ENCODE data around the gene KRTAP1-1. TPM values are rescaled to one million over a fixed set of nuclear protein-coding genes. Genes with fewer than 3 reads are reported as not detected.
"Not testable (repeated sequence)": the region's sequence is repeated elsewhere in the genome, so short reads cannot be mapped to it uniquely, and the experiment has no call there.

KRTAP1-1 gene
- total RNA-seq, 1 donor from 2014 or later = not detected

DNA sequence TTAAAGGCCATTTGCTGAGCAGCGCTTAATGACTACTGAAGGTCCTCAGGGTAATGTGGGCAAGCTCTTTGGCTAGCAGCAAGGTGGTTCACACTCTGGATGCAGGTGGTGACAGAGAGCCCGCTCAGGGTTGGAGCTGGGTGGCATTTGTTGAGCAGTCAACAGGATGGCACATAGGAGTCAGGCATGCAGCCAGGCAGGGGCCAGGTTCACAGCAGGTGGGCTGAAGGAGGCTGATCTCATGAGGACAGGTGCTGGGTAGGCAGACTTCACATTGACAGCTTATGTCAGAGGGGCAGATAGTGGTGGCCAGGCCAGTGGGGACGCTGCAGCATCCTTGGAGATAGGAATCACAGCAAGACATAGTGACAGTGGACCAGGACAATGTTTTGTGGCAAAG is 36.9 kb downstream of the KRTAP1-1 start:
- Mint-ChIP-seq H3K36me3 (ENCODE audit: unreplicated experiment) (no peaks in the 10 kb centered on the region), H3K27ac (ENCODE audit: unreplicated experiment) (no peak overlapping the region), H3K4me3 (ENCODE audit: unreplicated experiment) (no peak overlapping the region), H3K9me3 (ENCODE audit: unreplicated experiment) (peaks cover 8% of the 10 kb centered on the region), H3K4me1 (ENCODE audit: low read depth, unreplicated experiment) (peaks cover 16% of the 10 kb centered on the region), H3K27me3 (ENCODE audit: unreplicated experiment) (peaks cover 8% of the 10 kb centered on the region)
- DNase-seq = no peak
- no peak for TF ChIP-seq CTCF (IDR thresholded peaks at IDR 0.05; ENCODE audit: partially characterized antibody, unreplicated experiment)

DNA sequence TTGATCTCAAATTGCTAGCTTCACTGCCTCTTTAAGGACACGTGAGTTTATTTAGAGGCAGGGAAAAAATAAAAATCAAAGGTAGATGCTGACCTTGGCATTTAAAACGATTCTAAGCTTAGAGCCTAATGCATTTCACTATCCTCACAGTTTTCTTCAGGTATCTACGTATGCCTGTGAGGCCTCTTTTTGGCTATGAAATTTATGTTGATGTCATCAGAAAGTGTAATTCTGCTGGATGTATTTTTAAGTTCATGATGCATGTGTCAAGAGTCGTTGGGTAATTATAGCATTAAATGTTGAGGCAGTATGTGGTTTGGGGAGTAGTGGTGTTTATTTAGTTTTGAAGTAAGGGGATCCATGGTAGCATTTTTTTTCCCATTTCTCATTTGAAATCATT is 37.3 kb downstream of the KRTAP1-1 start:
- Mint-ChIP-seq H3K9me3 (ENCODE audit: unreplicated experiment) (peaks cover 10% of the 10 kb centered on the region), H3K27me3 (ENCODE audit: unreplicated experiment) (peaks cover 9% of the 10 kb centered on the region), H3K27ac (ENCODE audit: unreplicated experiment) (no peak overlapping the region), H3K36me3 (ENCODE audit: unreplicated experiment) (no peaks in the 10 kb centered on the region), H3K4me1 (ENCODE audit: low read depth, unreplicated experiment) (peaks cover 18% of the 10 kb centered on the region), H3K4me3 (ENCODE audit: unreplicated experiment) (no peak overlapping the region)
- no peak for TF ChIP-seq CTCF (IDR thresholded peaks at IDR 0.05; ENCODE audit: partially characterized antibody, unreplicated experiment)
- DNase-seq = no peak

DNA sequence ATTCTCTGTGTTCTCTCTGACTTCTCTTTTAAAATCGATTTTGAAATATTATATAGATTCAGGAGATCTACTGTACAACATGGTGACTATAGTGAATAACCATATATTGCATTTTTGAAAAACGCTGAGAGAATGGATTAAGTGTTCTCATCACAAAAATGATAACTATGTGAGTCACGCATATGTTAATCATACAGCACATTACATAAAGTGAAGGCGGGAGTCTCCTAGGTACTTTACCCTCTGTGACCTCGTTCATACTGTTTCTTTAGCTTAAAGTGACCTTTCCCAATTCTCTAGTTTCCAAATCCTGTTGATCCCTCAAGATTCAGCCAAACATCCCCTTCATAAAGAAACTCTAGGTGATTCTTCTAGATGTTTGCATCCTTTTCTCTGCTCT is 38.4 kb downstream of the KRTAP1-1 start:
- H3K9me3 Mint-ChIP-seq (ENCODE audit: unreplicated experiment) = peaks cover 6% of the 10 kb centered on the region
- no peak overlapping the region for H3K4me3 Mint-ChIP-seq (ENCODE audit: unreplicated experiment)
- DNase-seq = no peak
- no peak for TF ChIP-seq CTCF (IDR thresholded peaks at IDR 0.05; ENCODE audit: partially characterized antibody, unreplicated experiment)
- H3K36me3 Mint-ChIP-seq (ENCODE audit: unreplicated experiment) = no peaks in the 10 kb centered on the region
- peaks cover 5% of the 10 kb centered on the region for H3K27me3 Mint-ChIP-seq (ENCODE audit: unreplicated experiment)
- H3K27ac Mint-ChIP-seq (ENCODE audit: unreplicated experiment) = no peak overlapping the region
- peaks cover 11% of the 10 kb centered on the region for H3K4me1 Mint-ChIP-seq (ENCODE audit: low read depth, unreplicated experiment)

DNA sequence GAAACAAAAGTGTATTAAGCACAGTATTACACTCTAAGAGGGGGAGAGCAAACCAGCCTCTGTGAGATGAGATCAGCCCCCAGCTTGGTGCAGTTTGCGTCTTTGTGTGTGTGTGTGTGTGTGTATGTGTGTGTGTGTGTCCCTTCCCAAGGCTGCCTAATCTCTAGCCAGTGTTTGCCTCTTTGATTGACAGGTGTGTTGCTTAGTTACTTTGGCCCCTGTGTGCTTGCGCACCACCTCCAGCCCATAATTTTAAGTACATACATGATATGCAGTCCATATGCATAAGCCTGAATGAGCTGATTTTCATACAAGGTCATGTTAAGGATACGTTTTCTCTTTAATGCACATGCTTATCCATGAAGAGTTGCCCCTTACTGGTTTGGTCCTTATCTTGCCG is 39.5 kb downstream of the KRTAP1-1 start:
- DNase-seq = no peak
- Mint-ChIP-seq H3K27me3 (ENCODE audit: unreplicated experiment) (peaks cover 5% of the 10 kb centered on the region), H3K9me3 (ENCODE audit: unreplicated experiment) (peaks cover 6% of the 10 kb centered on the region), H3K4me3 (ENCODE audit: unreplicated experiment) (no peak overlapping the region), H3K27ac (ENCODE audit: unreplicated experiment) (no peak overlapping the region), H3K36me3 (ENCODE audit: unreplicated experiment) (no peaks in the 10 kb centered on the region), H3K4me1 (ENCODE audit: low read depth, unreplicated experiment) (peaks cover 11% of the 10 kb centered on the region)
- no peak for TF ChIP-seq CTCF (IDR thresholded peaks at IDR 0.05; ENCODE audit: partially characterized antibody, unreplicated experiment)

GRCh38 chr17:40999563-40999962 is 41.7 kb downstream of the KRTAP1-1 start, which contains the start of gene KRTAP3-2:
Gene KRTAP3-2 (minus strand): TSS chr17:40999906. CDS start chr17:40999853, 53 bp downstream.
- H3K9me3 Mint-ChIP-seq (ENCODE audit: unreplicated experiment); H3K36me3 Mint-ChIP-seq (ENCODE audit: unreplicated experiment); H3K27me3 Mint-ChIP-seq (ENCODE audit: unreplicated experiment): not testable (repeated sequence)
- Mint-ChIP-seq H3K4me1 (ENCODE audit: low read depth, unreplicated experiment) (peaks cover 16% of the 10 kb centered on the region), H3K27ac (ENCODE audit: unreplicated experiment) (peak within 1 kb of the TSS; percentile 86), H3K4me3 (ENCODE audit: unreplicated experiment) (peak within 1 kb of the TSS; percentile 62)
- DNase-seq = peak; percentile 43
